Measurements from ENCODE around the gene ERAP2. TPM values are rescaled to one million over a fixed set of nuclear protein-coding genes. Genes with fewer than 3 reads are reported as not detected.

ERAP2 gene
- total and polyA plus RNA-seq, 2 experiments from 2014 or later: 1.1 to 1.8 TPM

- Histone ChIP-seq H3K9me2 (ENCODE audit: insufficient read depth) (no peaks in the 10 kb centered on the region), H3K4me2 (ENCODE audit: unreplicated experiment) (no peak overlapping the region), H3K79me2 (ENCODE audit: insufficient read depth) (no peaks in the 10 kb centered on the region), H3K4me3 (no peak overlapping the region), H3K36me3 (ENCODE audit: low read depth) (no peaks in the 10 kb centered on the region), H3K9ac (no peak overlapping the region), H3K27me3 (replicated peaks; ENCODE audit: insufficient read depth) (0 out of 2 replicates have a peak, but pooled peaks cover 5% of the 10 kb centered on the region), H3K27ac (no peak overlapping the region), H3K9me3 (ENCODE audit: low read depth) (no peaks in the 10 kb centered on the region), H3F3A (ENCODE audit: insufficient read depth) (no peaks in the 10 kb centered on the region), H2AFZ (no peak overlapping the region), H4K20me1 (ENCODE audit: insufficient read depth) (no peaks in the 10 kb centered on the region), H3K4me1 (ENCODE audit: insufficient read depth) (peaks cover 1% of the 10 kb centered on the region; the same call in 1 of the 2 replicates)
- no peak for TF ChIP-seq EZH2 (IDR thresholded peaks at IDR 0.05; ENCODE audit: insufficient read depth, poor library complexity, severe bottlenecking)
- TF ChIP-seq EZH2phosphoT487 (IDR thresholded peaks at IDR 0.05; ENCODE audit: insufficient read depth, low read depth): no peak
- 91 to 94% methylated on average over 4 of the region's 4 CpGs for WGBS, 2 experiments (ENCODE audit: low coverage in 1 of 2, low lambda C conversion rate in 2 of 2, missing lambda C conversion rate in 2 of 2)
- no peak for DNase-seq
- in situ Hi-C loops (cut with MboI): no loop called here
Observed at GRCh38 chr5:96857924-96858323, 18.4 kb upstream of the ERAP2 start.

- no peak overlapping the region for H3K4me2 ChIP-seq (ENCODE audit: unreplicated experiment)
- no peaks in the 10 kb centered on the region for H3K9me3 ChIP-seq (ENCODE audit: low read depth)
- no peak overlapping the region for H2AFZ ChIP-seq
- no peak overlapping the region for H3K4me3 ChIP-seq
- no peaks in the 10 kb centered on the region for H3K4me1 ChIP-seq (ENCODE audit: insufficient read depth)
- 82 to 92% methylated on average over 2 of the region's 2 CpGs for WGBS, 2 experiments (ENCODE audit: low coverage in 1 of 2, low lambda C conversion rate in 2 of 2, missing lambda C conversion rate in 2 of 2)
- H4K20me1 ChIP-seq (ENCODE audit: insufficient read depth): no peaks in the 10 kb centered on the region
- DNase-seq: no peak
- TF ChIP-seq EZH2 (IDR thresholded peaks at IDR 0.05; ENCODE audit: insufficient read depth, poor library complexity, severe bottlenecking): no peak
- no peak for TF ChIP-seq EZH2phosphoT487 (IDR thresholded peaks at IDR 0.05; ENCODE audit: insufficient read depth, low read depth)
- H3K27ac ChIP-seq: no peak overlapping the region
- in situ Hi-C loops (cut with MboI): no loop called here
- 0 out of 2 replicates have a peak, but pooled peaks cover 5% of the 10 kb centered on the region for H3K27me3 ChIP-seq (replicated peaks; ENCODE audit: insufficient read depth)
- H3K9ac ChIP-seq: no peak overlapping the region
- no peaks in the 10 kb centered on the region for H3K79me2 ChIP-seq (ENCODE audit: insufficient read depth)
- no peaks in the 10 kb centered on the region for H3K36me3 ChIP-seq (ENCODE audit: low read depth)
- no peaks in the 10 kb centered on the region for H3K9me2 ChIP-seq (ENCODE audit: insufficient read depth)
- H3F3A ChIP-seq (ENCODE audit: insufficient read depth): no peaks in the 10 kb centered on the region
Observed at GRCh38 chr5:96859375-96859774, 16.9 kb upstream of the ERAP2 start.

- in situ Hi-C loops (cut with MboI): no loop called here
- TF ChIP-seq EZH2 (IDR thresholded peaks at IDR 0.05; ENCODE audit: insufficient read depth, poor library complexity, severe bottlenecking): no peak
- TF ChIP-seq EZH2phosphoT487 (IDR thresholded peaks at IDR 0.05; ENCODE audit: insufficient read depth, low read depth): no peak
- Histone ChIP-seq H3K9me2 (ENCODE audit: insufficient read depth) (no peaks in the 10 kb centered on the region), H3K4me1 (ENCODE audit: insufficient read depth) (no peaks in the 10 kb centered on the region), H3K79me2 (ENCODE audit: insufficient read depth) (no peaks in the 10 kb centered on the region), H3K9ac (no peak overlapping the region), H3K27me3 (replicated peaks; ENCODE audit: insufficient read depth) (0 out of 2 replicates have a peak, but pooled peaks cover 5% of the 10 kb centered on the region), H3K4me2 (ENCODE audit: unreplicated experiment) (no peak overlapping the region), H3K27ac (no peak overlapping the region), H3K36me3 (ENCODE audit: low read depth) (no peaks in the 10 kb centered on the region), H2AFZ (no peak overlapping the region), H3K9me3 (ENCODE audit: low read depth) (no peaks in the 10 kb centered on the region), H3F3A (ENCODE audit: insufficient read depth) (no peaks in the 10 kb centered on the region), H3K4me3 (no peak overlapping the region), H4K20me1 (ENCODE audit: insufficient read depth) (no peaks in the 10 kb centered on the region)
- WGBS, 2 experiments (ENCODE audit: low coverage in 1 of 2, low lambda C conversion rate in 2 of 2, missing lambda C conversion rate in 2 of 2): 73 to 88% methylated on average over 2 of the region's 2 CpGs
- no peak for DNase-seq
Observed at GRCh38 chr5:96861076-96861475, 15.2 kb upstream of the ERAP2 start.

- no peaks in the 10 kb centered on the region for H3K36me3 ChIP-seq (ENCODE audit: low read depth)
- H3F3A ChIP-seq (ENCODE audit: insufficient read depth): no peaks in the 10 kb centered on the region
- H3K4me2 ChIP-seq (ENCODE audit: unreplicated experiment): no peak overlapping the region
- no peak overlapping the region for H3K9ac ChIP-seq
- DNase-seq: no peak
- 0 out of 2 replicates have a peak, but pooled peaks cover 5% of the 10 kb centered on the region for H3K27me3 ChIP-seq (replicated peaks; ENCODE audit: insufficient read depth)
- no peaks in the 10 kb centered on the region for H3K9me2 ChIP-seq (ENCODE audit: insufficient read depth)
- no peaks in the 10 kb centered on the region for H3K79me2 ChIP-seq (ENCODE audit: insufficient read depth)
- no peaks in the 10 kb centered on the region for H3K4me1 ChIP-seq (ENCODE audit: insufficient read depth)
- in situ Hi-C loops (cut with MboI): no loop called here
- no peak overlapping the region for H3K27ac ChIP-seq
- H3K9me3 ChIP-seq (ENCODE audit: low read depth): no peaks in the 10 kb centered on the region
- H3K4me3 ChIP-seq: no peak overlapping the region
- H2AFZ ChIP-seq: no peak overlapping the region
- no peak for TF ChIP-seq EZH2 (IDR thresholded peaks at IDR 0.05; ENCODE audit: insufficient read depth, poor library complexity, severe bottlenecking)
- TF ChIP-seq EZH2phosphoT487 (IDR thresholded peaks at IDR 0.05; ENCODE audit: insufficient read depth, low read depth): no peak
- WGBS, 2 experiments (ENCODE audit: low coverage in 1 of 2, low lambda C conversion rate in 2 of 2, missing lambda C conversion rate in 2 of 2): 93 to 100% methylated on average over 2 of the region's 2 CpGs
- no peaks in the 10 kb centered on the region for H4K20me1 ChIP-seq (ENCODE audit: insufficient read depth)
Observed at GRCh38 chr5:96863114-96863513, 13.2 kb upstream of the ERAP2 start.

All from GM23248 (cell line).